ENCODE measurements around the gene OSBPL2.

The OSBPL2 gene

GRCh38 chr20:62320581-62321354 lies 82.4 kb downstream of the OSBPL2 start:
- no peak for DNase-seq (ENCODE audit: insufficient read length, low spot score)
- FAIRE-seq = no peak

GRCh38 chr20:62321521-62321948 lies 83.2 kb downstream of the OSBPL2 start:
- DNase-seq (ENCODE audit: insufficient read length, low spot score) = peak; percentile 62
- FAIRE-seq = peak; percentile 92

GRCh38 chr20:62321975-62322374 lies 83.7 kb downstream of the OSBPL2 start:
- no peak for FAIRE-seq
- no peak for DNase-seq (ENCODE audit: insufficient read length, low spot score)

DNA sequence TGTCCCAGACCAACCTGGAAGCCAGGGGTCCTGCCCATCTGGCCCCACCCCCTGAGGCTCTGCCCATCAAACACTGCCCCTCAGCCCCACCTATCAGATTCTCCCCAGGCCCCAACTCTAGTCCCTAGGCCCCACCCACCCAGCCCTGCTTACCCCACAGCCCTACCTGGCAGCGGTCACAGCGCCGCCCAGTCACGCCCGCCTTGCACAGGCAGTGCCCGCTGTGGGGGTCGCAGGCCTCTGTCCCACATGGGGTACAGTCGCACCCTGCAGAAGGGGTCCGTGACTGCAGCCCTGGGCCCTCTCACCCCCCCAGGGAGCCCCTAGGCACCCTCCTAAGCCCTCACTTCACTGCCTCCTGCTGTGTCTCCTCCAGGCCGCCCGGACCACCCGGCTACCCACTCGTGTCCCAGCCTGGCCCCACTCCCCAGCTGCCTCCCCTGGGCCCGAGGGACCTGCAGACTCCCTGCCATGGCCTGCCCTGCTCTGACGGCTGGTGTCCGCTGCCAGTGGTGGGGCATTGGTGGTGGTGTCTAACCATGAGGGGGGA lies 84.2 kb downstream of the OSBPL2 start:
- DNase-seq (ENCODE audit: insufficient read length, low spot score) (no peak), FAIRE-seq (no peak)

- FAIRE-seq (peak; percentile 16), DNase-seq (ENCODE audit: insufficient read length, low spot score) (no peak)
These were observed 85.0 kb downstream of the OSBPL2 start for GRCh38 chr20:62323146-62323979.

GRCh38 chr20:62323980-62324906 lies 85.9 kb downstream of the OSBPL2 start:
- DNase-seq (ENCODE audit: insufficient read length, low spot score) (no peak), FAIRE-seq (peak; percentile 26)

DNA sequence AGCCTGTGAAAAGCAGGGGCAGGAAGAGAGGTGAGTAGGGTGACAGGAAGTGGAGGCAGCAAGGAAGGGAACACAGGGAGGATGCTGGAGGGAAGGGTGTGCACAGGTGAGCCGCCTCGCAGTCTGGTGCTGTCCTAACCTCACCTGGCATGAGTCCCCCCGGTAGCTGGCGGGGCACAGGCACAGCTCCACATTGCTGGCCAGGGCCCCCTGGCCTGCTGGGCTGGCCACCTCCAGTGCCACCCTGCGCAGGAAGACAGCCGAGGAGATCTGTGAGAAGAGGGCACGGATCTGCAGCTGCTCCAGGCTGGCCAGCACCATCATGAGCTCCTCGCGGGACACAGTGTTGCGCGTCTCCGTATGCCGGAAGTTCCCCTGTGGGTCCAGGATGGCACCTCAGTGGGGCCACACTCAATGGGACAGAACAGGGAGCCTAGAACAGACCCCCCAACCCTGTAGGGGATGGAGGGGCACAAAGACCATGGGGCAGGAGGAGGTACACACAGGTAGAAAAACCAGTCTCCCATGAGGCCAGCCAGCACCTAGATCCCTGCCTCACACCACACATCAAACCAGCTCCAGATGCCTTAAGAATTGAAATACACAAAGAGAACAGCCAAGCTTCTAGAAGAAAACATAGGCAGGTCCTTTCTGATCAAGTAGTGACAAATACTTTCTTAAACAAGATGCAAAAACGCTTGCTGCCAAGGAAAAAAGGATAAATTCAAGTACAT lies 87.0 kb downstream of the OSBPL2 start:
- no peak for DNase-seq (ENCODE audit: insufficient read length, low spot score)
- FAIRE-seq = peak; percentile 90

- FAIRE-seq (peak; percentile 55), DNase-seq (ENCODE audit: insufficient read length, low spot score) (no peak)
These were observed 88.2 kb downstream of the OSBPL2 start for GRCh38 chr20:62326559-62326958.

DNA sequence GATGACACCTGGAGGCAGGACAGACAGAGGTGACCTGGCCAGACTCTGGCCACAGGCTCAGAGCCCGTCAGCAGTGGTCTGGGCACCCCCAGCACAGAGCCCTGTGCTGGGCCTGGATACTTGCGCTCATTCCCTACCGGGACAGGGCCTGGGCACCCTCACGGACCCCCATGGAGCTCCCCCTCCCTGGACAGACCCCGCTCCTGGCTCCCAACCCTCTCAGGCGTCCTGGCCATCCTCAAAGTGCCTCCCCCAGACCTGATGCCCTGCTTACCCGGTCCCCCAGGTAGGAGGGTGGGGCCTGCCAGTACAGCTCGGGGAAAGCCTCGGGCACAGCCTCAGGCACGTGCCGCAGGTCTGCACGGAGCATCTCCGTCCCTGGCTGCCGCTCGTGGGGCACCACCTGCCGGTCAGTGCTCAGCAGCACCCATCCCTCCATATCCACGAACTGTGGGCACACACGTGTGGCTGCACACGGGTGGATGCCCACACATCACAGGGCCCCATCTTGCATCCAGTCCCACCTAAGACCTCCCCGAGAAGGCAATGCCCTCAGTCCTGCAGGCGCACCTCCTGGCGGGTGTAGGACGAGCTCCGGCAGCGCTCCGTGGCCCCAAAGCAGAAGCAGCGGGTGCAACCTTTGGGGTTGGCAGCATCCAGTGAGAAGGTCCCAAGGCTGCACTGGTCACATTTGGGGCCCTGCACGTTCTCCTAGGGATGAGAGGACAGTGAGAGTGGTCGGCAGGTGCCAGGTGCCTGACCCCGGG lies 88.8 kb downstream of the OSBPL2 start:
- FAIRE-seq (peak; percentile 23), DNase-seq (ENCODE audit: insufficient read length, low spot score) (no peak)

DNA sequence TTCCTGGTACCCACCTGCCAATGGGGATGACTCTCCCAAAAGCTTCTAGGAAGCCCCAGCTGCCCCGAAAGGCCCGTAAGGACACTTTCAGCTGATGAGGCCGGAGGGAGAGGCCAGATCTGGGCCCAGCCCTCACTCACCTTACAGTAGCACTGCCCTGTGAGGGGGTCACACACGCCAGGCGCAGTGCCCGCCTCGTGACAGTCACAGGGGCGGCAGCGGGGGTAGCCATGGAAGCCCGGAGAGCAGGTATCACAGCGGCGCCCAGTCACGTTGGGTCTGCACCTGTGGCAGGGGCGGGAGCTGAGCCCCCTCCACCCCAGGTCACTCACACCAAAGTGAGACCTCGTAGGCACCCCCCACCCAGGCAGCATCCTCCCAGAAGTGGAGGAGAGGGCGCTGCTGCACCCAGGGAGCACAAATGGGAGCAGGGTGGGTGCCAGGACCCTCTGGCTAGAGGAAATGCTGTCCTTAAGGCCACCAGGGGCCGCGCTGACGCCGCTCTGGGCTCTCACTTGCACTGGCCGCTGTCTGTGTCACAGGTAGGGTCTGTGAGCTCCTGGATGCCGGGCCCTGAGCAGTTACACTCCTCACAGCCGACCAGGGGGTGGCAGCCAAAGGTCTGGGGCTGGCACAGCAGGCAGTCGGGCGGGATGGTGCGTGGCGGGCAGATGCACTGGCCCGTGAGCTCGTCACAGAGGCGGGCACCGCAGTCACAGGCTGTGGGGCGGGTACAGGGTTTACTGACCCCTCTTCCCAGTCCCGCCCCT lies 89.6 kb downstream of the OSBPL2 start:
- DNase-seq (ENCODE audit: insufficient read length, low spot score) (no peak), FAIRE-seq (no peak)

DNA sequence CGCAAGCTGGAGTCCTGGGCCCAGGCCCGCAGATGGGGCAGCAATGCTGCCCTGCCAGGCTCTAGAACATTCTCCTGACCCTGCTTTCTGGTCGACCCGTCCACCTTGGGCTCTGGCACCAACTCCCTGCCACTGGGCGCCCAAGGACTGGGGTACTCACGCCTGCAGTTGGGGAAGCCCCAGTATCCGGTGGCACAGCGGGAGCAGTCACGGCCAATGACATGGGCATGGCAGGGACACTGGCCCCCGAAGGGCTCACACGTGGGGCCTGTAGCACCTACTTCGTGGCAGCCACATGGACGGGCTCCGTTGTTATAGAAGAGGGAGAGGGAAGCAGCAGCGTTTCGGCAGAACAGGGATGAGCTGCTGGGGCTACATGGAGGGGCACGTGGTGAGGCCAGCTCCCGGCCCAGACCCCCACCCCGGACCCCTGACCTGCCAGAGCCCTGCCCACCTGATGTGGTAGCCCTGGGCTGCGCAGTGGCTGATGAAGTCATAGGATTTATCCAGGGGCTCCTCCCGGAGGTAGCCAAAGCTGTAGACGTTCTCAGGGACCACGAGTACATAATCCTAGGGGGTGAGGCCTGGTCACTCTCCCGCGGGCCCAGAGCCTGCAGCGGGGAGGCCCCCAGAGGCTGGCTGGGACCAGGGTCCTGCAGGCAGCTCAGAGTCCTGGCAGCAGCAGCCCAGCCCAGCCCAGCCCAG lies 90.5 kb downstream of the OSBPL2 start:
- no peak for DNase-seq (ENCODE audit: insufficient read length, low spot score)
- FAIRE-seq = no peak

DNA sequence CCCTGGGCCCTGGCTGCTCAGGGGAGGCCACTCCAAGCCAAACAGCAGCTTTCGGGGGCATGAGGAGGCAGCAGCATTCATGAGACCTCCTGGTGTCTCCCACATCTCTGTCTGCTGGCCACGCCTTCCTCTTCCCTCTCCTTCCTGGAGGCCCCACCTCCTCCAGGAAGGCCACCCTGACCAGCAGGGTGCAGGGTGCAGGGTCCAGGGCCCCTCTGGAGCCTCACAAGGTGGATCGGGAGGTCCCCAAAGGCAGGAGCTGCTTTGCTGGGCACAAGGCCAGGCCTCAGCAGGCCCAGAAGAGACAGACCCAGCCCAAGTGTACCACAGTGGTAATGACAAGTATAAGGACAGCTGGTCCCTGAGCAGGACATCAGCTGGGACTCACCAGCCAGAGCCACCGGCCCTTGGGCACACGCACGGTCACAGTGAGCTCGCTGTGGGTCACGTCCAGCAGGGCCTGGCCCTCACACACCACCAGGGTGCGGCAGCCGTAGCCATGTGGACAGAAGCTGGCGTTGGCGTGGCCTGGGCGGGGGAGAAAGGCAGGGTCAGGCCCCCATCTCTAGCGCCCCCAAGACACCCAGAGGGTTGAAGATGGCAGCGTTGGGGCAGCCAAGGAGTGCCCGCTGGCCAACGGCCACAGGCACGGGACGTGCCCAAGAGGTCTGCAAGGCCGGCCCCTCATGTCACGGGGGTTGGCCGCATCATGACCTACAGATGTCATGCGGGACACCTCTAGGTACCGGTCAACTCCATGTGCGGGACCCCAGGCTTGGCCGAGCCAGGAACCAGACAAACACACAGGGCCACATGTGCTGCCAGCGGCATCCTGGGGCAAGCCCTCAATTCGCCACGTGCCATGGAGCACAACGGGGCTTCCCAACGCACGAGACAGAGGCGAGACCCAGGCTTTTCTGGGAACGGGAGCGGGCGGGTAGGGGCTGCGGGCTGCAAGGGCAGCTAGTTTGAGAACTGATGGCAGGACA lies 91.4 kb downstream of the OSBPL2 start:
- DNase-seq (ENCODE audit: insufficient read length, low spot score) (no peak), FAIRE-seq (no peak)

DNA sequence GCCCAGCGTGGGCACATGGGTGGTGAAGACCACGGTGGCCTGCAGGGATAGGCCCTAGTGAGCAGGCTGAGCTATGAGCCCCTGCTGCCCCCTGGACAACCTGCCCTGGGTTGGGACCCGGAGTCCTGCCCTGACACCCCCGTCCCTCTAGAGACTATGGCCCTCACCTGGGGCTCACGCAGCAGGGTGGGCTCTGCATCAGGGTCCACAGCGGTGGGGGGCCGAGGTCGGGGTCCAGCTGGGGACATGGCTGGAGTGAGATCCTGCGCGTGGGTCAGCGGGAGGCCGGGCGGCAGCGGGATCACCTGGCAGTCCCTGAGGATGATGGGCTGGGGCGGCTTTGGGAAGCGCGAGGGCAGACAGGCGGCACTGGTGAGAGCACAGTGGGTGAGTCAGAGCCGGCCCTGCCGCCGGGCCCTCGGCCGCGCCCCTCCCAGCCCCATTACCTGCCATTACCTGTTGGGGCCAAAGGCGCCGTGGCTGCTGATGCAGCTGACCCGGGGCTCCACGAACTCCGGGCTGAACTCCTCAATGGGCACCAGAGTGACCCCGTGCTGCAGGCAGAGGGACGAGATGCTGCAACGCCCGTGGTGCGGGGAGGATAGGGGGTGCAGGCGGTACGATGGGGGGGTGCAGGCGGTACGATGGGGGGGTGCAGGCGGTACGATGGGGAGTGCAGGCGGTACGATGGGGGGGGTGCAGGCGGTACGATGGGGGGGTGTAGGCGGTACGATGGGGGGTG lies 92.4 kb downstream of the OSBPL2 start:
- FAIRE-seq (peak; percentile 74), DNase-seq (ENCODE audit: insufficient read length, low spot score) (no peak)

DNA sequence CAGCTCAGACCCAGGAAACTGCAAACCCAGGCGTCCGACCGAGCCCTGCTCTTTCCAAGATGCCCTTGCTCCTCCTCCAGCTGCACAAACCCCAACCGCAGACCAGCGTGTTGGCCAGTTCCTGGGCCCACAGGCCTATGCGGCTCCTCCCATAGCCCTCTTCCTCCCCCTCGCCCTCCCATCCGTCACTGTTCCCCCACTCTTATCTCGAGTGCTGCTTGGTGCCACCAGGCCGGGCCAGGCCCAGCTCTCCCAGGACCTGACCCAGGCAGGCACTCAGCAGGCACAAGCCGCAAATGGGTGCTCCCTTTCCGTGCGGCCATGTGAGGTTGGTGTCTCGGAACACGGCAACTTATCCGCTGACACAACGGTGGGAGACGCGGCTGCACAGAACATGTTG lies 93.0 kb downstream of the OSBPL2 start:
- FAIRE-seq (peak; percentile 28), DNase-seq (ENCODE audit: insufficient read length, low spot score) (no peak)

- DNase-seq (ENCODE audit: insufficient read length, low spot score) = no peak
- no peak for FAIRE-seq
These were observed 94.1 kb downstream of the OSBPL2 start for GRCh38 chr20:62332421-62332820.

Data from HTR-8/SVneo (cell line).